B cell (primary cell): ENCODE measurements around the gene KDM5C.

Source experiments
- CTCF ChIP-seq: fragments of 200-600 bp; IDR thresholded peaks from one replicate; pipeline ENCODE4 v1.8.0; 2022; ENCODE audit warnings: antibody characterized with exemption, mild to moderate bottlenecking
- EZH2 ChIP-seq: IDR thresholded peaks from 2 replicates; pipeline ENCODE4 v1.6.1; 2012; ENCODE audit warnings: borderline replicate concordance, low read depth, mild to moderate bottlenecking, moderate library complexity, low read length; ENCODE audit not compliant: insufficient read depth, poor library complexity, severe bottlenecking

GRCh38 chrX:53234484-53234883 is 9.5 kb upstream of the KDM5C start:
- TF ChIP-seq CTCF: no peak
- TF ChIP-seq EZH2: no peak
